HK-2 (cell line): ENCODE data around the gene POU6F1.

ENCODE experiments used
- DNase-seq: peaks from one replicate; pipeline ENCODE4 v3.0.0-alpha.2; 2018; ENCODE audit not compliant: unreplicated experiment

Gene POU6F1

DNA sequence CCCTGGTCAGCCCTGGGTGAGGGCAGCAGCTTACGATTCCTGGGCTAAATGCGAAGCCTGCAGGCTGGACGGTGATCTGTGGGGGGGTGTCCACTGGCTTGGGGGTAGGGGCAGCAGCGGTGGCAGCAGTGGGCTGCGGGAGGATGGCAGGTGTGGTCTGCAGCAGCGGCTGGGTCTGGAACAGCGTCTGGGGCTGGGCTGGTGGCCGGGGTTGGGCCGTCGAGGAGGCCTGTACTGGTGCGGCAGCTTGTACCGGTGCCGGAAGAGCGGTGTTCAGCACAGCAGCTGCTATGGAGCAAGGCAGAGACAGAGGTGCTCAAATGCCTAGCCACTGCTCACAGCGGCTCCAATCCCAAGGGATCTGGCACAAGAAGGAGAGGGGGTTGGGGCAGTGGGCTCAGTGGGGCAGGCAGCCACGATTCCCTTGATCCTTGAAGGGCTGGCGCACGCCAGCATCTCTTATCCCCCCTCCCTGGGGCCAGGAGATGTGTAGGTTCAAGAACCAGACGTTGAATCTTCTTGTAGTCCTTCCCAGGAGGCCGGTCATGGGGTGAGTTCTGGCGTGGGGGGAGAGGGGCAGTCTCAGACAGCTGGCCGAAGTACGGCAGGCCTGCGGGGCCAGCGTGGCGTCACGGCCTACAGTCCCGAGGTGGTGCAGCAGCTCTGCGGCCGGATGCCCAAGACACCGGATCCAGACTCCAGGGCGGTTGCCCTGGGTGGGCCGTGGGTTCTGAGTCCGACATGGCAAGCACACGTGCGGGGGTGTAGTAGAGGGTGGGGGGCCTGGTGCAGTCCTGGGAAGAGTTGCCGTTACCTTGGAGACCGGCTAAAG, 19.9 kb downstream of the POU6F1 start:
- DNase-seq = no peak

DNA sequence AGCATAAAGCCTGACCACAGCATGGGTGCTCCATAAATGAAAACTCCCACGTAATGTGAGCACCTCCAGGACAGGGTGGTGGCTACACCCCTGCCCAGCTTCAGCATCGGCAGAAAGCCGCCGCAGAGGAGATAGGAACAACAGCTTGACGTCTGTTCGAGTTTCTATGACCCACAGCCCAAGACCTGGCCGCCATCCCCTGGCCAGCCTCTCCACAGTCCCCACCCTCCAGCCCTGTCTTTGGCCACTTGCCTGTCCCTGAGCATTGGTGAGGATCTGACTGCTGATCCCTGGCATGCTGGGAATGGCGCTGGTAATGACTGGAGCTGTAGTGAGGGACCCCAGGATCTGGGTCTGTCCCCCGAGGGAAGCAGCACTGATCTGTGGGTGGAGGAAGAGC, 21.3 kb downstream of the POU6F1 start:
- no peak for DNase-seq

DNA sequence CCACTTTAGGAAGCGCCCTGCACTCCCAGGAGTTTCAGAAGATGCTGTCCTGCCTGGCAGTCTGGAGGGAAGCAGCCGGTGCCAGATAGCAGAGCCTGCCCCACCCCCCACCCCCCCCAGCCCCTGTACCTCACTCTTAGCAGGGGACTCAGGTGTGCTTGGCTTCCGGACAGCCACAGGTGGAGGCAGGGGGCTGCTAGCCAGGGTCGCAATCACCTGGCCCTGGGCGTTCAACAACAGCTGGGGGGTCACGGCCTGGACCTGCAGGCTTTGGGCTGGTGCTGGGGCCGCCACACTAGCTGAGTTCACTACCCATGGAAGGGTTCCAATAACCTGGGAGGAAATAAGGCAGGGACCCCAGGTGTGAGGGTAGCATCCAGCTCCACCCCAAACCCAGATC, 22.0 kb downstream of the POU6F1 start:
- no peak for DNase-seq

DNA sequence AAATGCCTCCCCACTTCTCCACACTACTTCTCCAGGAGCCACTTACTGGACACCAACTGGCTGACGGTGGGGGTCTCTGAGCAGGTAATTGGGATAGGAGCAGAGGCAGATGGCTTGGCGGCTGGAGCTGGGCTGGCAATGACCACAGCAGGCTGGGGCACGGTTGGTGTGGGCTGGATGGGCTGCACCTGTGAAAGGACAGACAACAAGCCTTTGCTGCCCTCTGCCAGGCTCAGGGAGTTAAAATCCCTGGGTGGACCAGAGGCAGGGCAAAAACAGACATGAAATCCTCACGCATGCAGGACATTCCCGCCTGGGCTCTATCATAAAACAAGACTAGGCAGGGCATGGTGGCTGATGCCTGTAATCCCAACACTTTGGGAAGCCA, 25.6 kb downstream of the POU6F1 start:
- no peak for DNase-seq

DNA sequence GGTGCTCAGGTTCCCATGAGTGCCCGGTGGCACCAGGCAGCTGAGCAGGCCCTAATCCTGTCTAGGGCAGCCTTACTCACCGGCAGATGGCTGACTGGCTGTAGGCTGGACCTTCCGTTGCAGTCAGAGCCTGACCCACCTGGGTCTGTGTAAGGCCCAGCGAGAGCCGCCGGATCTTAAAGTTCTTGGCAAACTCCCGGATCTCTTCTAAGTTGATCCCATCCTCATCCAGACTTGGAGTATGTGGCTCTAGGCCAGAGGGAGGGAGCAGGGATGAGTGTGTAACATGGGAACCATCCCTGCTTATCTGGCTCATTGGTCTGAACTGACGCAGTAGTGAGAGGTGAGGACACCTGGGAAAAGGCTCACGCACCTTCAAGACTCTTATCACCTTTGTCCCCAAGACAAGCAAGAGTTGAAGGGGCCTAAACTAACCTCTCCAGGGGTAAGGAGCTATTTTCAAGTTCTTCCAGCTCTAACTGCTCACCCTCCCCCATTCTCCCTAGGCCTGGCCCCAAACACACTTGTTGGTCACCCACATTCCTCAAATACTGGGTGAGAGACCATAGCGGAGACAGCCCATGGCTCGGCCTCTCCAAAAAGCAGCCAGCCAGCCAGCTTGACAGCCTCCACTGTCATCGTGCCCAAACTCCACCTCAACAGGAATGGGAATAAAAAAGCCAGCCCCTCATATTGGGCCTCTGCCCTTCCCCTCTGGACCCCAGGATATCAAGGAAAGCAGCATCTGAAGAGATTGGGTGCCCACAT, 26.2 kb downstream of the POU6F1 start:
- DNase-seq = no peak

DNA sequence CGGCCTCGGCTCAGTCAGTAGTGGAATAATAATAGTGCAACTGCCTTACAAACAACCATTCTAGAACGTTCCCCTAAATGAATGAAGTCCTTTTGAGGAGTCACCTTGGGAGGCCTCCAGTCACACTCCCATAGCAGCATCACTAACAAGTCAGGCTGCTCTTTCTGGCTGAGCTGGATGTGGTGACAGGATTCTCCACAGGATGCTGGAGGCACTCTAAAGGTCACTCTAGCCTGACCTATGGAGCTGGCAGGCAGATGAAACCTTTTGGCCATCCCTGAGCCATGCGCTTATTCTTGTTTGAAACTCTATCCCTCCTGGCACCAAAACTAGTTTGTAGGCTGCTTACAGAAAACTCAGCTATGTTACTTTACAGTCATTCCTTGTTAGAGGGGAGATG, 27.0 kb downstream of the POU6F1 start:
- DNase-seq = no peak

DNA sequence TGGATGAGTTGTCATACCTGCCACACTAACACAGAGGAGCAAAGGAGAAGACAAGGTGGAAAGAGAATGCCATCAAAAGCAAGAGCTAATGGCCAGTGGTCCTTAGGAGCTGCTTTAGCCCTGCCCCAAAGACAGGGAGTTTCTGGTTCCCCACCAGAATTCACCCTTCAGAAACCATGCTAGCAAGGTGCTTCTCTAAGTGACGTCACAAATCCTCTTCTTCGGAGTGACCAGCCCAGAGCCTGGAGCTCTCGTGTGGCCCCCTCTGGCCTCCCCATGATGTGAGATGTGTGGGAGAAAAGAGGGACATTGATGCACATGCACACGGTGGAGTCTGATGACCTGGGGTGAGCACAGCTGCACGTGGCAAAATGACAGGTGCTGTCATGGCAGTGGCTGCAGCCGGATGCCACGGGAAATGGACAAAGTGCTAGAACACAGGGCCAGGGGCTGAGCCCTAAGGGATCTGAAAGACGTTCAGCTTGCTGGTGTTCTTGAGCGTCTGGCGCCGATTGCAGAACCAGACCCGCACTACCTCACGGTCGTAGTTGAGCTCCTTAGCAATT, 28.0 kb downstream of the POU6F1 start:
- no peak for DNase-seq

DNA sequence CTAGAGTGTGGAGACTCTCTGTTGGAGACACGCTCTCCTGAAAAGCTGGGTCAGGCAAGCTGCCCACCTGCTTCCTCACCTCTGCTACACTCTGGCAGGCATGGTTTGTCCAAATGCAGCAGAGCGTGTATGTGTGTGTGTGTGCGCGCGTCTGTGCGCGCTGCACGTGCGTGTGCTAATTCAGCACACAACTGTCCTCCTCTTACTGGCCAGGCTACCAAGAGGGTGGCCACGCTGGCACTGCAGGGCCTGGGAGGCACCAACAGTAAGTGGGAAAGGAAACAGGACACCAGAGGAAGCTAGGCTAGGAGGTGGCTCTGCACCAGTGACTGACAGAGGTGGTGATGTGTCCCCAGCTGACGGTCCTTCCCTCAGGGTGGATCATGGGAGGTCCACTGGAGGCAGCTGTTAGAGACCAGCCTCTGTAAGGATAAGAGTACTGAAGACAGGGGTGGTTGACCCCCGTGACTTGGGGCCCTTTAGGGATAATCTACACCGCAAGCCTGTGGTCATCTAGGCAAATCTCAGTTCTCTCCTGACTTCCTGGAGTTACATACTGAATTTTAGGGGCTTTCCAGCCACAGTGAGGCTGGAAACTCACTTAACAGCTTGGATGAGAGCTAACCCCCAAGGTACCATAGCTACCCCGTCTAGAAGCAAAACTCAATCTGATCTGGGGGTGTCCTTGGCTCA, 29.4 kb downstream of the POU6F1 start:
- DNase-seq = no peak

DNA sequence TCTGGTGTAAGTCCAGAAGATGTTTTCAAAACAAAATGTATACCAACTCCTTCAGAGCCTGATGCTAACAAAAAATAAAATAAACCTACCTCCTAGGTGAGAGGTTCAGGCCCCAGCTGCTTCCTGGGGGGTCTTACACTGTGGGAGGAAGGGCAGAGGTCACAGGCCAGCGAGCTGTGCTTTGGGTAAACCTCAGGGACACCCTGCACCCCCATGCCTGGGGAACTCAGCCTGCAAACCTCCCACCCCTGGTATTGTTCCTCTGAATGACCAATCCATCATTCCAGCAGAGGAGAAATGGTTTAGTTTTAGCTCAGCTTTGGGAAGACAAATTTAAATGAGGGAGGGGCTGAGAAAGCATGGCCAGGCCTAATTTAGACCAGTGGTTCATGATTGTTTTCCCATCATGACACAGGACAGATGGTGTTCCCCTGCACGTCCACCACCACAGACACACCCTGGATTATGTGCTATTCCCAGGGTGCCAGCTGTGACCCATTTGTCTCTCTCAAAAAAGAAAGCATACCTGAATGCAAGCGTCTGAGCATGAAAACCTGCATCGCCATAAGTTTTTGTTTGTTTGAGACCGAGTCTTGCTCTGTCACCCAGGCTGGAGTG, 30.4 kb downstream of the POU6F1 start:
- no peak for DNase-seq

DNA sequence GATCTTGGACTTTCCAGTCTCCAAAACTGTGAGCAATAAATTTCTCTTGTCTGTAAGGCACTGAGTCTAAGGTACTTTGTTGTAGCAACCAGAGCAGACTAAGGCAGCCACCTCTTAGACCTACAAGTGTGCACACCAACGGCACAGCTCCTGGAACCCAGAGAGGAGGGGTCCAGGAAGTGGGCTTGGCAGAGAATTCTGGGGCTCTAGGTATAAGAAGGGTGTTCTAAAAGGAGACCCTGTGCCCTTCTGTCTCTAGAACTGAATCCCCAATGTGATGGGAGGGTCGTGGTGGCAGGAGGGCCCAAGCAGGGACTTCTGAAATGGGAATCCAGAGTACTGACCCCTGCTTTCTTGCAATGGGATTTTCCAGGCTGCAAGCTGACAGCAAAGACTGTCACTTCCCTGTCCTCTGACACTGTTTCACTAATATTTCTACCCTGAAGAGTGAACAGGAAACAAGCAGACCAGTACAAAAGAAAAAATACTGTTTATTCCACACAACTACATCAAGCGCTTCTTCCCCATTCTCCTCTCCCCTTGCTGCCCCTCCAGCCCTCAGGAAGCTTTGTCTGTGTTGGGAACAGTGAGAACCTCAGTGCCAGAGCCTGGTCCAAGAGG, 31.3 kb downstream of the POU6F1 start:
- DNase-seq = no peak

DNA sequence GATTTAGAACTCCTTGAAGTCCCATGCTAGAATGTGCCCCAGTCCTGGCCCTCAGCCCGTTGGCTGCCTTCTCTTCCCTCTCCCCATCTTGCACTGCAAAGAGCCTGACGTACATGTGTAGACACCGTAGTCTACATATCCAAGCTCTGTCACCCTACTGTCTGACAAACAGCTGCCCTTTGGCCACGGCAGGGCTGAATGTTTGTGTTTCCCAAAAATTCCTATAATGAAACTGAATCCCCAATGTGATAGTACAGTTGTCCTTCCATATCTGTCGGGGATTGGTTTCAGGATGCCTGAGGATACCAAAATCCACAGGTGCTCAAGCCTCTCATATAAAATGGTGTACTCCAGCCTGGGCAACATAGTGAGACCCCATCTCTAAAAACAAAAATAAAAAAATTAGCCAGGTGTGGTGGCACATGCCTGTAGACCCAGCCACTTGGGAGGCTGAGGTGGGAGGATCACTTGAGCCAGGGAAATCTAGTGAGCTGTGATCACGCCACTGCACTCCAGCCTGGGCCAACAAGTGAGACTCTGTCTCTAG, 32.6 kb downstream of the POU6F1 start:
- no peak for DNase-seq

DNA sequence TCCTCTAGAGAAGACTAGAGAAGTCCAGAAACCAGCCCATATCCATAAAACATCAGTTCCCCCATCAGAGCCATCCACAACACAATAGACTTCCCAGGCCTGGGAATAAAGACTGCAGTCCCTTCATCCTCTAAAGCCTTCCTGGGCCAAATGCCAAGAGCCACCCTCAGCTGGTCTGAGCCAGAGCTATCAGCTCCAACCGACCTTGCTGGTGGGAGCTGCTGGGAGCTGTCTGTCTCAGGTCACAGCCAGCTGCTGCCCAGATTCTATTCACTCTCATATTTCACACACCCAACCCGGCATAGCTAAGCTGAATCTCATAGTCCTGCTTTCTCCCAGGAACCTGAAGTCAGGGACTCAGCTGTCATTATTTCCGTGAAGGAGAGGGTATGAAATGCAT, 34.0 kb downstream of the POU6F1 start:
- no peak for DNase-seq

DNA sequence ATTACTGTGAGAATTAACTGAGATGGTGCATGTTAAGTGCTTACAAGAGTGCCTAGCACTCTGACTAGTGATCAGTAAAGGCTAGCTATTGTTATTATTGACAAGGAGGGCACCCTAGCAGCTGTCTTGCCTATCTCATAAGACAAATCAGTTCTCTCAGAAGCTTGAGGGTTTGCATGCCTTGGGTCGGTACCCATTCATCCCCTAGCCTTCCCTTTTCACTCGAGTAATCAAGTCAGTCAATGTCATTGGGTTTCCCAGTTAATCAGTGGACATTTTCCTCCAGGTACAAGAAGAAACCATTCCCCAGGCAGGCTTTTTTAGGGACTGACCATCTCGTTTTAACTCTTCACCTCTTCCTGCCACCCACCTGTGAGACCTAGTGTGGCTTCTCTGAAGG, 34.5 kb downstream of the POU6F1 start:
- no peak for DNase-seq

DNA sequence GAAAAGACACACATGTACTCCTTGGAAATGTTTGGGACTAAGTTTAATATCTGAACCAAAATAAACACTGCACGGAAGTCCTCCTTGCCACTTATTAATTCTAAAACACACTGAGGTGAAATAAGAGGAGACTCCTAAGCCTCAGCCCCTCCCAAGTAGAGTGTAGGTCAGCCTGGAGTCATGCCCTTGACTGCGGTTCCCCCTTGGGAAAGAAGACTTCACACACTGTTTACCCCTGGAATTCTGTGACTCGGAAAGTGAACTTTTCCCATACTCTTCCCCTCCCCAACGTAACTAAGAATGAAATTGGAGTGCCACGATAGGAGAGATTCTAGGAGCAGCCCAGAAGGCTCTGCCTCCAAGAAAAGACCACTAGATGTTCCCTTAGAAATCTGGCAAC, 36.3 kb downstream of the POU6F1 start:
- no peak for DNase-seq

DNA sequence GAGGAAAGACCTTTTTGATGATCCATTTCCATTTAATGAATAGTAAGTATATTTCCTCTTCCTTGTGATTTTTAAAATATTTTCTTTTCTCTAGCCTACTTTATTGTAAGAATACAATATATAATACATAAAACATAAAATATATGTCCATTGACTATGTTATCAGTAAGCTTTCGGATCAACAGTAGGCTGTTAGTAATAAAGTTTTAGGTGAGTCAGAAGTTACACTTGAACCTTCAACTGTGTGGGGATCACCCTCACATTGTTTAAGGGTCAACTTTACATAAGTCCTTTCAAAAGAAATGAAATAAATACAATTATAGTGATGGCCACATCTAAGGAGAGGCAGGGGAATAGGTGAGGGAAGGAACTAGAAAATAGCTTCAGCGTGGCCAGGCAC, 40.0 kb downstream of the POU6F1 start:
- no peak for DNase-seq

DNA sequence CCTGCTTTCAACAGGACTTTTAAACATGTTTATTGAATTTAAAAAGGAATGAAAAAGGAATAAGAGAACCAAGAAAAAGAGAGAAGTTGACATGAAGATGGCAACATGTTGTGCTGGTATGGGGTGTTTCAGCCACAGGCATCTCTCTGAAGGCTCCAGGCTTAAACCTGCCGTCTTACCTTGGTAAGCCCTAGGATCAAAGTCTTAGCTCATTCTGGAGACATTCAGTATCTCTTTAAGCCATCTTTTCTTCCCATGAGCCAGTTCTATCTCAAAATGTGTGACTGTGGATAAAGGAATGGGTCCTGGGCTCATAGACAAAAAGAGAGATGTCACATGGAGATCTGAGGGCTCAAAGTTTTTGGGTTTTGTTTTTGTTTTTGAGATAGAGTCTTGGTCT, 43.4 kb downstream of the POU6F1 start:
- DNase-seq = no peak

DNA sequence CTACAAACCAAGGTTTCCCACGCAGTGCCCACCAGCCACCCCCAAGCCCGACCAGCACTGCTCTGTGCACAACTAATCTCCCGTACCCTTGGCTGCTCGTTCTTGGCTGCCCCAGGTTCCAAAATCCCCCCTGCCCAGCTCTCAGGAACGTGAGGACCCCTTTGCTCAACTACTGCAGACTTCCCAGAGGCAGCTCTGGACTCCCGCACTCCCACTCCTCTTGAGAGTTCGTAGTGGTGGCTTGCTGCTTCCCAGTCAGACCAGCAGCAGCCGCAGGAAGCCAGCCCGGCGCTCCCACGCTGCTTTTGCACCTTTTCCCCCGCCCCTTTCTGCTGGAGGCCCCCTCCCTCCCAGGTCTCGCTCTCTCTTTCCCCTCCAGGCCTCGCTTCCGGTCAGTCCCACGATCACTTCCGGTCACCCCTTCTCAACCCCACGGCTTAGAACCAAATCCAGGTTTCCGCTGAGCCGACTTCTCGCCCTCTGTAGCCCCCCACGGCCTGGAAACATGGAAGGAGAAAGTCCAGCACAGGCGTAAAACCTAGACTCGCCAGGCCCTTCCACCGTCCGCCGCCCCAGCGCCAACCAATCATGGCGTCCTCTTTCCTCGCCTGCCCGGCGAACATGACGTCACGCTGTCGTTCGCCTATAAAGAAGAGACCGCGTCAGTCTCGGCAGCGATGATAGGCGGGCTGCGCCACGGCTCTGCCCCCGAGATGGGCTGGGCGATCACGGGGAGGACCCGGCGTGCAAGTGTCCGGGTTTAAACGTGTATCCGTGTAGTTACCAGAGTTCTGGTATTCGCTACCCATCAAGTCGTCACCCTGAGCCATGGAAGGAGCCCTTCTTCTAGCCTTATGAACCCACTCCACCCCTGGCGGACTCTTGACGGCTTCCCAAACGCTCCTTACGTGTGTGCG, 45.1 kb downstream of the POU6F1 start, which contains the start of gene TFCP2:
Gene TFCP2 (minus strand): TSS at position 621 of the 917 bp plus-strand sequence. CDS start 713 bp downstream, outside the sequence.
- DNase-seq = peak; percentile 89

DNA sequence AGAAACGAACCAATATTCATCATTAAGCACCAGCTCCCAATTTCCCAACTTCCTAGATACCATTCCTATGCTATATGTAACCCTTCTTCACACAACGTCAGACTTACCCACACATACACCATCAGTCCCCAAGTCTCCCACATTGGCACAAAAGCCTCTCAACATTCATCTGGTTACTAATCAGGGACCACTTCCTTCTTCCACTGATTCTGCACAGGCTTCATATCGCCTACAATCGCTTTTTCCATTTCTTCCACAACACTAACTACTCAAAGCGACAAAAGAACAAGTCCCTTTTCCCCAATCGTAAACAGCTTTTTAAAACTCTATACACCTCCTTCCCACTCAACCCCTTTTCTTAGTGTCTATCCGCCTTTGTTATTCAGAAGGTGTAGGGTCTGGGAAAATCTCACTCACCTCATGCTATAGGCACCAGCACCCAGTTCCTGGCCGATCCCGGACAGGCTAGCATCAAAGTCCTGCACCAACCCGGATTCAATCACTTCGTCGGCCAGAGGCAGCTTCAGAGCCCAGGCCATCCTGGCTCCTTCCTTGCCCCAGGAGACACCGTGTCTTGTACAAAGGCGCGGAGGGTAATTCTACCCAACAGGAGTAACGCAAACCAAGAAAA, 45.9 kb downstream of the POU6F1 start:
- peak; percentile 27 for DNase-seq

DNA sequence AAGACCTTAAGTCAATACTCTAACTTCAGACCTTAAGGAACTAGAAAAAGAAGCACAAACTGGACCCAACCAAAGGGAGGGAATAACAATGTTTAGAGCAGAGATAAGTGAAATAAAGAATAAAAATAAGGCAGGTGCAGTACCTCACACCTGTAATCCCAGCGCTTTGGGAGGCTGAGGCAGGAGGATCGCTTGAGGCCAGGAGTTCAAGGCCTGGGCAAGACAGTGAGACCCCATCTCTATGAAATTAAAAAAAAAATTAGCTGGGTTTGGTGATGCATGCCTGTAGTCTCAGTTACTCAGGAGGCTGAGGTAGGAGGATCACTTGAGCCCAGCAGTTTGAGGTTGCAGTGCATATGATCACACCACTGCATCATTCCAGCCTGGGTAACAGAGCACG, 54.1 kb downstream of the POU6F1 start:
- no peak for DNase-seq
